HG03025 (cell line): Measurements from ENCODE around the gene CSMD2.

Experiments
- ATAC-seq: cut with Tn5 transposase; IDR thresholded peaks from one replicate; pipeline ENCODE4 v1.9.1; 2021; ENCODE audit warnings: mild to moderate bottlenecking, moderate library complexity; ENCODE audit not compliant: unreplicated experiment, low FRiP score

The CSMD2 gene

GRCh38 chr1:33709174-33709782 lies 455.8 kb downstream of the CSMD2 start:
- no peak for ATAC-seq

DNA sequence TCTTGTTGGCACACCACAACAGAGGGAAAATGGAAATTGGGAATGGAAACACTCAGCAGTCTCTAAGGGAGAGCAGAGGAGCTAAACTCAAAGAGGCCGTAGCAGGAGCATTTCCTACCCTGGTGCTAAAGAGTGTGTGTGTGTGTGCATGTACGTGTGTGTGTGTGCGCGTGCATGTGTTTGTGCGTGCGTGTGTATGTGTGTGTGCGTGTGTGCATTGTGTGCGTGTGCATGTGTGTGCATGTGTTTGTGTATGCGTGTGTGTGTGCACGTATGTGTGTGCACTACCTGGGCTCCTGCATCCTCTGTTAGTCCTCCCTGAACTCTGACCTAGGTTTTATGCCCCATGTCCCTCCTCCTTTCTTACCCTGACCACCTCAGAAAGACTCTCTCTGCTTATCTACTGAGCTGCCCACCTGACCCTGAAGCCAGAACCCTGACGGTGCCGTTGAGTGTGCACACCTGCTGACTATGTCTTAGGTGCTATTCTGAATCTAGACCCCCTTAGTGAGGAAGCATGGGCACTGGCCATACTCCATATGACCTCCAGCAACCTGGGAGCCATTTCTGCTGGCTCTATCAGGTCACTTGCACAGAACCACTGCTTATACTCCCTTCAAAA lies 458.3 kb downstream of the CSMD2 start:
- ATAC-seq = no peak

- ATAC-seq = no peak
These were observed 461.6 kb downstream of the CSMD2 start for GRCh38 chr1:33703464-33703863.

DNA sequence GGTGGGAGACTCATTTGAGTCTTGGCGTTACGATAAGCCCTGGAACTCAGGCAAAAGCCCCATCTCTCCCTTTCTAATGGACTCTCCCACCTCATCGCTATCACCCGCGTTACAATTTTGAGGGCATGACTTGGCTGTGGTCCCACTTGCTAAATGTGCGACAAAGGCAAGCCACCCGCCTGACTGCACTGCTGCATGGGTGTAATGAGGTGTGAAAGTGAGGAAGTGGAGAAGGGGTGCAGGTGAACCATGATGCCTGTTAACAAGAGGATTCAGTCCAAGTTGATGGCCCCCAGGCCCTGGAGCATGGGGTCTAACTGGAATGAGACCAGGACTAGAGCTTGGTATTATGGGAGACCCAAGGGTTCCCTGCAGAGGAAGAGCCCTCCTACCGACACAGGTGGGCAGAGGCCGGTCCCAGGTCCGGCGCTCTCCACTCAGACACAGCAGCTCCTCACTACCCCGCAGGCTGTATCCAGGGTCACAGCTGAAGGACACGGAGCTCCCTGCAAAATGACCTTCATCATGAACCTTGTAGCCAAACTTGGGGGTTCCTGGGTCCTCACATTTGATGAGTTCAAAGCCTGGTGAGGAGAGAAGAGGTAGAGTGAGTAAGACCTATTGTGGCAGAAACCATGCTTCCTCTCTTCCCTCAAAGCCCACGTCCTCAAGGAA lies 466.5 kb downstream of the CSMD2 start:
- no peak for ATAC-seq

DNA sequence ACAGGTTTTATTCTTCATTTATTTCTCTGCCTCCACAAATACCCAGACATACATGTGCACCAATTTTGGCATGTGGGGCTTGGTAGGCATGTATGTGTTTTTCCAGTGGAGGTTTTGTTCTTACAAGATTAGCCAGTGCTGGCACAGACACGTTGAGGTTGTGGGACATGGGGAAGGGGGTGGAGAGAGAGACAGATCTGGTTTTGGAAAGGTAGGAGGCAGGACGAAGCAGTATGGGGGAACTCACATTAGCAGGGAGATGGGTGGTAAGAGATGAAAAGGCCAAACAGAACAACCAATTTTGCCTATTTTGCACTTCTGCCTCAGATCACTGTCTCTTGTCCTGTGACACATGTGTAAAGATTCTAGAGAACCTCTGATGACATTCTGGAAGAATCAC lies 467.2 kb downstream of the CSMD2 start:
- ATAC-seq = no peak

DNA sequence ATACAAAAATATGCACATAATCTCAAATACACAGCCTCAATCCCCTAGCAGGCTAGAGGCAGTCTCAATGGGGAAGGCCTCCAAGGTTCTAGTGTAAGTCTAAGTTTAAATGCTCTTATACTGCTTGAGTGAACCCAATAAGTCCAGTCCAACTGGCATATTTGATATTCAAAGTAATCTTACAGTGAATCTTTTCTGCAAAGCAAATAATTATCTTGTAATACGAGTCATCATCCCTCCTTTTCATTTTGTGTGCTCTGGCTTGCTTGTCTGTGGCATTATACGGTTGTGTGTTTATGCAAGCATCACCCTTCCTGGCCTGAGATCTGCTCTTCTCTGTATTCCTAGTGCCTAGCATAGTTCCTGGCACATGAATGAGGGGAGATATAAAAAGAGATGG lies 468.1 kb downstream of the CSMD2 start:
- ATAC-seq = no peak

DNA sequence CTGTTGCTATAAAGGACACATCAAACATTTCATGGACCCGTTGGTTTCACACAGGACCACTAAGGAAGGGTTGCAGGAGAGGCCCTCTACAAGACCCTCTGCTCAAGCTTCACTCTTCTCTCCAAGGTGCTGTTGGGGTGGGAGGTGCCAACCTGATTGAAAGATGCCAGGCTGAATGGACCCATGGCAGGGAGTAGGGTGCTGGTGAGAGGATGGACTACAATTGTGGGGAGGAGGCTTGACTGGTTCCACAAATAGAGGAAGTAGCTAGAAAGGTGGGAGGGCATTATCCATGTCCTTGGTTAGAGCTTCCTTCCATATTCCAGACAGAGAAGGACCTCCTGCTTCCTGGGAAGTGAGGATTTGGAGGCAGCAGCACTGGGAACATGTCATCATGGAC lies 468.7 kb downstream of the CSMD2 start:
- no peak for ATAC-seq

DNA sequence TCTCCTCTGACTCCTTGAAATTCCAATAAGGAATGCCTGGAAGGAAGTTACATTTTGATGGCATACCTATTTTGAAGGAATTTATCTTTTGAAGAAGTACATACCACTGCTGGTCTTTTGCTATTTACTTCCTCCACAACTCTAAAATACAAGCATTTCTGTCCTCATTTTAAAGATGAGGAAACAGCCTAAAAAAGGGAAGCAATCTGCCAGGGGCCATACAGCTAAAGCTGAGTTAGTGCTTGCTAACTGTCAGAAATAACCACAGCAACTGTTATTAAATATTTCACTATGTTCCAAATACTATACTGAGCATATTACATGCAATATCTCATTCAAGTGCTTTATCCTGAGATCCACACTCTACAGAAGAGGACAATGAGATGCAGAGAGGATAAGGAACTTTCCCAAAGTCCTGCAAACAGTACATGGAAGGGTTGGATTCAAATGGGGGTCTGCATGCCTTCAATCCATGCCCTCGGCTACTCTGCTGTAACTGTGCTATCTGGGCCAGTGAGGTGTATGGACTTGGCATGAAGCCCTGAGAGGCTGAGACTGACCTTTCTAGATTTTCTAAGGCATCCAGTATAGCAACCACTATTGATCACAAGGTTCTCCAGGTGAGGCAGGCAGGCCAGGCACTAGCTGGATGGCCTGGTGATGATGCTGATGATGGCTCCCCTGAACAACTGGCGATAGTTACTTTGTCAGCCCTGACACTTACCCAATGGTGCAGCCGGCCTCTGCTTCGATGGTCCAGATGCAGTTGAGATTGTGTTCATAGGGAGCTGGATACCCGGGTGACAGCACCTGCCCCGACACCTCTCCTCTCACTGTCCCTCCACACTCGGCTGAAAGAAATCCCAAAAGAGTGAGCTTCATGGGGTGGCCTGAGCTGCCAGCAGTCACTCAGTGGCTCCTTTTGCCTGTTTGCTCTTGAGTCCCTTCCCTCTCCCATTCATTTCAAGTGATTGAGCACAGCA lies 472.5 kb downstream of the CSMD2 start:
- no peak for ATAC-seq

GRCh38 chr1:33687000-33687399 lies 478.0 kb downstream of the CSMD2 start:
- no peak for ATAC-seq

GRCh38 chr1:33686551-33686950 lies 478.5 kb downstream of the CSMD2 start:
- no peak for ATAC-seq

GRCh38 chr1:33685256-33685655 lies 479.8 kb downstream of the CSMD2 start:
- ATAC-seq = no peak

GRCh38 chr1:33684396-33685179 lies 480.4 kb downstream of the CSMD2 start:
- ATAC-seq = no peak

GRCh38 chr1:33683913-33684312 lies 481.1 kb downstream of the CSMD2 start:
- no peak for ATAC-seq

- ATAC-seq = no peak
These were observed 482.7 kb downstream of the CSMD2 start for GRCh38 chr1:33682371-33682770.

- ATAC-seq = no peak
These were observed 484.7 kb downstream of the CSMD2 start for GRCh38 chr1:33680281-33680840.

- no peak for ATAC-seq
These were observed 494.5 kb downstream of the CSMD2 start for GRCh38 chr1:33670567-33670966.

- no peak for ATAC-seq
These were observed 496.3 kb downstream of the CSMD2 start for GRCh38 chr1:33668695-33669094.

- ATAC-seq = no peak
These were observed 497.4 kb downstream of the CSMD2 start for GRCh38 chr1:33667386-33668282.

GRCh38 chr1:33666616-33667015 lies 498.4 kb downstream of the CSMD2 start:
- ATAC-seq = no peak
